IPS-NIHi11 (cell line): Measurements from ENCODE around the gene EXO1.
A peak's percentile ranks its signal among the peaks of the same experiment; 100 is the strongest.

Source experiments
- DNase-seq: peaks from one replicate; pipeline ENCODE4 v3.0.0; 2012; ENCODE audit warnings: mixed read lengths, low spot score

Gene EXO1

DNA sequence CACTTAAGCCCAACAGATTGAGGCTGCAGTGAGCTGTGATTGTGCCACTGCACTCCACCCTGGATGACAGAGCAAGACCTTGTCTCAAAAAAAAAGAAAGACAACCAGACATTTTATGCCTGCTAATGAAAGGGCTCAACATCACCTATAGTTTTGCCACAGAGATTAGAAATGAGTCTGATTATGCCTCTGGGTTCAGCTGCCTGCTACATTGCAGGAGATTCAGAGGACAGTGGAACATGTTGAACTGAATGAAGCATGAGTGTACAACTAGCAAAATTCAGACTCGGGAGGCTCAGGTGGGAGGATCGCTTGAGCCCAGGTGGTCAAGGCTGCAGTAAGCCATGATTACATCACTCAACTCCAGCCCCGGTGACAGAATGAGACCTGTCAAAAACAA is 46.0 kb downstream of the EXO1 start:
- no peak for DNase-seq

DNA sequence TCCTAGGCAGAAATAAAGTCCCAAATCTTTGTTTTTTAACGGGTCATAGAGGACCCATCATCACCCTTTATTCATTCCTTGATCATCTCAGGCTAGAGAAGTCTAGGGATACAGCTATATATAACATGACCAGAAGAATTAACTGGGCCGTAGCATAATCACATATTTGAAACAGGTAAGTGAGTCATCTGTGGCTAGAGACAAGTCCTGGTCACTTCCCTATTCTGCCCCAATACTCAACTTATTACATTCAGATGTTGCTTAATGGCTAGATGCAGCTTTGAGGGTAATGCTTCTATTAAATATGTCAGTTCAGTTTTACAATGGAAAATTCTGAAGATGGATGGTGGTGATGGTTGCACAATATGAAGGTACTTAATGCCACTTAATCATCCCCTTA is 47.0 kb downstream of the EXO1 start:
- DNase-seq = no peak

DNA sequence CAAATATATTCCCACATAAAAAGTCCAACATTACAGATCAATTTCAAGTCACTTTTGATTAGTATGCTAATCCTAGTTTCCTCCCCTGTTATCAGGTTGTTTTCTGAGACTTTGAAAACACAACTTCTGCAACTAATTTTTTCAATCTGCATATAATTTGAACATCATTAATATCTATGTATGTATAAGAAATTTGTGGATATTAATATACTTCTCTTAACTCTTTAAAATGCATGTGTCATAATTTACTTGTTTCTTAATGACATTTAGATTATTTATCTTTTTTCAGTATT is 48.6 kb downstream of the EXO1 start:
- DNase-seq = no peak

DNA sequence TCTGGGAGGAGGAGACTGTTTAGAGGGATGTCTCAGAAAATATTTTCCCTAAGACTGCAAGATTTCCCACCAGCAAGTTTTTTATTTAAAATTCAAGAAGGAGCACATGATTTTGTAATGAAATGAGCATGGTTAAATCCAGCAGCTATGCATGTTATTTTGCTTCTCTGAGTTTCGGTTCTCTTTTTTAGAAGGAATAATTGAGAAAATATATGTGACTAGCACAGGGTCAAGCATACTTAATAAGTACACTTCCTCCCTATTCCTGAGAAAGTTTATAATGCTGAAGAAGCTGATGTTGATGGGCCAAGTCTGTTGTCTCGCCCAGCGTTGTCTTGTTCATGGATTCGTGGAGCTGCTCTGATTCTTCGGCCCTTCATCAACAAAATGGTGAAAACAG is 51.2 kb downstream of the EXO1 start:
- DNase-seq = no peak

DNA sequence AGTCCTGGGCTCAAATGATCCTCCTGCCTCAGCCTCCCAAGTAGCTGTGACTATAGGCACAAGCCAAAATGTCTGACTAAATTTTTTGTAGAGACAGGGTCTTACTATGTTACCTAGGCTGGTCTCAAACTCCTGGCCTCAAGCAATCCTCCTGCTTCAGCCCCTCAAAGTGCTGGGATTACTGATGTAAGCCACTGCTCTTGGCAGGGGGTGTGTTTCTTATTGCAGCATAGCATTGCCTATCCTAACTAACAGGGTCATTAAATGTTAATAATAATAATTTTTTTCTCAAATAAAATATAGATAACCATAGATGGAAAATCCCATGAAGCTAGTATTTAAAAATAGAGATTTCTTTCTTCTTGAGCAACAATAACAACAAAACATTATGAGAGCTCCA is 52.4 kb downstream of the EXO1 start:
- DNase-seq = no peak

DNA sequence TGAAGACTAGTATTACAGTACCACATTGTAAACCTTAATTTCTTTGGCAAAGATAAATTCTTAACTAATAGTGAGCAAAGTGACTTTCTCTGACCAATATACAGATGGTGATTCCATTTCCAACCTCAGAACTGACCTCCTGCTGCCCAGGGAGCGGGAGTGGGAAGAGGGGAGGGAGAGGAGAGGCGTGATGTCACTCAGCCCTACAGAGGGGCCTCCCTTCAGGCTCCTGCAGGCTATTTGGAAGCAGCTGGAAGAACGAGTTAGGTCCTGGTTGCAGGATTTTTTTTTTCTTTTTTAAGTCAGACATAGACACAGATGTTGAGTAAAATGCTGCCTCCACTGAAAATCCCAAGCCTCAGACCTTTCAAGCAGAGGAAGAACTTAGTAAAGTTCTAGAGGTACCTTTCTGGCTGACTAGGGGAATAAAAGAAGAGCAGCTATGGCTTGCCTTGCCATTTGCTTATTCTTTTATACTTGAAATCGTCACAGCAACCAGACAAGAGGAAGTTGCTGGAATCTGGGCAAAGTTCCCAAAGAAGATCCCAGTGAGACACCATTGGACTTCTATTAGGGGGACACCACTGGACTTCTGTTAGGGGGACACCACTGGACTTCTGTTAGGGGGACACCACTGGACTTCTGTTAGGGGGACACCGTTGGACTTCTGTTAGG is 54.5 kb downstream of the EXO1 start:
- peak; percentile 12 for DNase-seq

DNA sequence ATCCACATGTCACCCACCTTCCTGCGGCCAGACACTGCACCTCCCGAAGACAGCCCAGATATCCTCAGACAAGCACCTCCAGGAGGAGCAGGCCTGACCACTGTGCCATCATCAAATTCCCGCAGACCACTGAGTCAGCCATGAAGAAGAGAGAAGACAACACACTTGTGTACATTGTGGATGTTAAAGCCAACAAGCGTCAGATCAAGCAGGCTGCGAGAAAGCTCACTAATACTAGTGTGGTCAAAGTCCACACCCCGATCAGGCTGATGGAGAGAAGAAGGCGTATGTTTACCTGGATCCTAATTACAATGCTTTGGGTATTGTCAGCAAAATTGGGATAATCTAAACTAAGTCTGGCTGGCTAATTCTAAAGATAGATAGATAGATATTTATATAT is 68.2 kb downstream of the EXO1 start:
- DNase-seq = no peak

DNA sequence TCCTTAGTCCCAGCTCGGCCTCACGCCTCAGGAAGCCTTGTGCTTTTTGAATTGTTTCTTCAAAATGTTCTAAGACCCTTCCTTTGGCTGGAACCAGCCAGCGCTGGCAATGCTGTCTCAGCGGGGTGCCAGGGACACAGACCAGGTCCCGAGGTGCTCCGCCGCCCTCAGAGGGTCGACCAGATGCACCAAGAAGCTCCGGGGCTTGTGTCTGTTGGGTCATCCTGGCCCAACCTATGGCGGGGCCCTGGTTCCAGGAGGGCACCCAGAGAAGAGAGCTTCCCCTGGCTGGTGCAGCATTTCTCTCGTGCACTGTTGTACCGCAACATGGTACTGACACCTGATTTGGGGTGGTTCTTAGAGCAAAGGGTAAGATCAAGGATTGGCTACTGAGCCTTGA is 69.5 kb downstream of the EXO1 start:
- no peak for DNase-seq

DNA sequence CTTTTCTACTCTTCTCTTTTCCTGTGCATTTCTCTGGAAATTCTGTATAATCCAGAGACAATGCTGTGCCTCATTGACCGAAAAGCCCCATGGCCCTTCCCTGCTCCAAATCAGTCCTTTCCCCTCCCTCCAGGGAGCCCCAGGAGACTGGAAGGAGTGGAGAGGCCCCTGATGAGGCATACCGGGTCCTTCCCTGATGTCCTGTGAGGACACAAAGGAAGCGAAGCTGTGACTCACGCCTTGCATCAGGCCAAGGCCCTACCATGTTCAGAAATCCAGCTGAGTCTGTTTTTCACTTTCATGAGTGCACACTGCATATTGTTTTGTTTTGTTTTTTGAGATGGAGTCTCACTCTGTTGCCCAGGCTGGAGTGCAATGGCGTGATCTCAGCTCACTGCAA is 70.9 kb downstream of the EXO1 start:
- DNase-seq = no peak

DNA sequence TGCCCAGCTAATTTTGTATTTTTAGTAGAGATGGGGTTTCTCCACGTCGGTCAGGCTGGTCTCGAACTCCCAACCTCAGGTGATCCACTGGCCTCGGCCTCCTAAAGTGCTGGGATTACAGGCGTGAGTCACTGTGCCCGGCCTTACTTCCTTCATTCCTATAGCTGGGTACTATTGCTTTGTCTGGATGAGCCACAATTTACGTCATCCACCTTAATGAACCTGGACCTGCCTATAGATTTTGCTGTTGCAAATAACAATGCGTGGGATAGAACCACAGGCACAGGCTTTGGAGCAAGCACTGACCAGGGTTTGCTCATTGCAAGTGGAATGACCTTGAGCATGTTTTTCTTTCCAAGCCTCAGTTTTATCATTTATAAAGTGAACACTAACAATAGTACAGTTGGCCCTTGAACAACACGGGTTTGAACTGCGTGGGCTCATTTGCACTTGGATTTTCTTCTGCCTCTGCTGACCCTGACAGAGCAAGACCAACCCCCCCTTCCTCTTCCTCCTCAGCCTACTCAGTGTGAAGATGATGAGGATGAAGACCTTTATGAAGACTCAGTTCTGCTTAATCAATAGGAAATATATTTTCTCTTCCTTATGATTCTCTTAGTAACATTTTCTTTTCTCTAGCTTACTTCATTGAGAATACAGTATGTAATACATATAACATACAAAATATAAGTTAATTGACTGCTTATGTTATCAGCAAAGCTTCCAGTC is 76.2 kb downstream of the EXO1 start:
- no peak for DNase-seq

DNA sequence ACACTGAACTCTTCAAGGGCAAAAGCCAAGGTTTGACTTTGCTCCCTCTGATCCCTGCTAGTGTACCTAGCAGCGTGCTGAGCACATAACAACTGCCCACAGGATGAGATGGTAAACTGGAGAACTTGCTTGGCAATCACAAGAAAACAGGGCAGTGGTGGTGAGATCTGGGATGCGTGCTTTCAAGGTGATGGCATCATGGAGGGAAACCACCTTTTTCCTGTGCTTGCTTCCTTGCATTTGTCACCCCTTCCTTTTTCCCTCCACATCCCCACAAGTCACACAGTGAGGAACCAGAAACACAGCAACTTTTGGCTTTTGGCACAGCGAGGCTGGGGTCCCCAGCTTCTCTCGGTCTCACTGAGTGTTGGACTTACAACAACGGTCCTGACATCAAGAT is 78.1 kb downstream of the EXO1 start:
- DNase-seq = no peak

DNA sequence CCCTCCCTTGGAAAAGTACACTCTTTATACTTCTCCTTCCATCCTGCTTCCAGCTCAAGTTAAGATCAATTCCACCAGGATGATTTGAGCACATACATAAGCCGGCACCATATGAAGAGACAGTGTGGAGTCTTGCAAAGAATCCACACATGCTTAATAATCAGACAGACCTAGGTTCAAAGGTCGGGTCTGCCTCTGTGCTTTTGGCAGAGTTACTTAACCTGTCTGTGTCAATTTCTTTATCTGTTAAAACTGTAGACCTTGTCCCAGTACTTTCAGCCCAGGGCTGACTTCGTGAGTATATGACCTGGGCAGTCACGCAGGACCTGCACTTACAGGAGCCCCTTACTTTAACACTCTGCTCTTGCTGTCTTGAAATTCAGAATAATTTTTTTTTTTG is 79.3 kb downstream of the EXO1 start:
- no peak for DNase-seq

DNA sequence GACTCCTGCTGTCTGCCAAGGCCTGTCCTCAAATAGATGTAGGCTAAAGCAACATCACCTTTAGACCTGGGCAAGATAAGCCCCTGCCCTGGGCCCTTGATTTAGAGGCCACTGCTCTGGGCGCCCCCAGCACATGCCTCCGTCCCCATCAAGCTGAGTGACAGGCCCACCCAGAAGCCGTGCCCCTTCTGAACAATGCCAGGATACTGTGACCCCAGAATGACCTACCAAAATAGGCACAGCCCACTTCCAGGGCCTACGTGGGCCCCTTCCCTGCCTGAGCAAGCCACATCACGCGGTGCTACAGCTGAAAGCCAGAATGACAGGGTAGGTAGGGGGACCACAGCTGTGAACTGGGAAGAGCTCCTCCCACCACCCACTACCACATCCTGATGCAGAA is 84.8 kb downstream of the EXO1 start:
- DNase-seq = no peak

DNA sequence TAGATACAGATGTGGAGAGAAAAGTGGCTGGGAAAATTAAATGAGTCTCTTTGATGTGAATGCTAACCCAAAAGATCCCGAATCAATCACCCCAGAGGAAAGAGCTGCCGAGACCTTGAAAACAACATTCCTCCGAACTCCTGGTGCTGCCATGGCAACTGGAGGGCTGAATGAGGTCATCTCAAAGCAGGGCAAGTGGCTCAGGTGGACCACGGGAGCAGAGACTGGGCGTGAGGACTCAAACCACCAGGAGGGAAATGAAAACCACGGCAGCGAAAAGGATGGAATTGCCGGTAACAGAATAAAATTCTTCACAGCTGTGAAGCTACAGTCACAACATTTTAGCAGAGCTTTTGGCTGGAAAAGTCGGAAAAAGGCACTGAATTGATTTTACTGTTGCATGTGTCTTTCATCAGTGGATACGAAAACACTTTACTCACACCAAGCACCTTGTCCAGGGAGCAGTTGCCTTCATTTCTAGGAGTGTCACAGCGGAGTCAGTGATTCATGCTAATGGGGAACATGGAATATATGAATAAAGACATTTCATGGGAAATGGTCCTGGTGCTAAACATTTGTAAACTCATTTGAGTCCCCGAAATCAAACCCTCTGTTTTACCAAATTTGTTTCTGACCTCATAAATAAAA is 86.3 kb downstream of the EXO1 start:
- peak; percentile 85 for DNase-seq

DNA sequence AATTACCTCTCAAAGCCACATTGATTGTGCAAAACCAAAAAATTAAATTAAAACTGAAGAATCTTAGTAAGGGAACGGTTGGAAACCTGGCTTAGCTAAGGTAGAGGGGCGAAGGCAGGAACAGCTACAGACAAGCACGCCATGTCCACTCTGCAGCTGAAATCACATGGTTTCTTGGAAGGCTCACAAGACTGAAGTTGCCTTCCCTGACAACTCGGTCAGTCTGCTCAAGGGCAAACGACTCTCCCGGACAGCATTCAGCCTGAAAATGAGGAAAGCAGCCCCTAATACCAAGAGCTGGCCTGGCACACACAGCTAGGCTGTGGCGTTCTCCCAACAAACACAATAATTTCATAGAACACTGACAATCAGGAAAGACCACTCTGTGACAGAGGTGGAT is 86.9 kb downstream of the EXO1 start:
- no peak for DNase-seq
